ENCODE results near the gene TMIGD2. TPM values are rescaled to one million over a fixed set of nuclear protein-coding genes. Genes with fewer than 3 reads are reported as not detected.
"Not testable (repeated sequence)": the region's sequence is repeated elsewhere in the genome, so short reads cannot be mapped to it uniquely, and the experiment has no call there.

The TMIGD2 gene
- total and polyA plus RNA-seq, 2 donors from 2014 or later, result 0.47 TPM; not detected in 1

- Histone ChIP-seq H3K27me3 (ENCODE audit: control insufficient read depth, insufficient read depth, low read length) (no peaks in the 10 kb centered on the region), H3K27ac (ENCODE audit: low read depth in 2 of 2, low read length in 2 of 2) (no peak overlapping the region), H3K9me3 (ENCODE audit: control insufficient read depth in 2 of 3, insufficient read depth in 1 of 3, low read length in 3 of 3) (no peaks in the 10 kb centered on the region), H3K4me3 (ENCODE audit: low read length in 3 of 3) (no peak overlapping the region), H3K9ac (ENCODE audit: low read length in 3 of 3) (no peak overlapping the region), H3K36me3 (ENCODE audit: control insufficient read depth in 2 of 3, insufficient read depth in 3 of 3, low read length in 3 of 3) (no peaks in the 10 kb centered on the region), H3K4me1 (ENCODE audit: control insufficient read depth in 2 of 3, insufficient read depth in 2 of 3, low read depth in 1 of 3, low read length in 3 of 3) (no peaks in the 10 kb centered on the region)
- TF ChIP-seq, protein P1, sequence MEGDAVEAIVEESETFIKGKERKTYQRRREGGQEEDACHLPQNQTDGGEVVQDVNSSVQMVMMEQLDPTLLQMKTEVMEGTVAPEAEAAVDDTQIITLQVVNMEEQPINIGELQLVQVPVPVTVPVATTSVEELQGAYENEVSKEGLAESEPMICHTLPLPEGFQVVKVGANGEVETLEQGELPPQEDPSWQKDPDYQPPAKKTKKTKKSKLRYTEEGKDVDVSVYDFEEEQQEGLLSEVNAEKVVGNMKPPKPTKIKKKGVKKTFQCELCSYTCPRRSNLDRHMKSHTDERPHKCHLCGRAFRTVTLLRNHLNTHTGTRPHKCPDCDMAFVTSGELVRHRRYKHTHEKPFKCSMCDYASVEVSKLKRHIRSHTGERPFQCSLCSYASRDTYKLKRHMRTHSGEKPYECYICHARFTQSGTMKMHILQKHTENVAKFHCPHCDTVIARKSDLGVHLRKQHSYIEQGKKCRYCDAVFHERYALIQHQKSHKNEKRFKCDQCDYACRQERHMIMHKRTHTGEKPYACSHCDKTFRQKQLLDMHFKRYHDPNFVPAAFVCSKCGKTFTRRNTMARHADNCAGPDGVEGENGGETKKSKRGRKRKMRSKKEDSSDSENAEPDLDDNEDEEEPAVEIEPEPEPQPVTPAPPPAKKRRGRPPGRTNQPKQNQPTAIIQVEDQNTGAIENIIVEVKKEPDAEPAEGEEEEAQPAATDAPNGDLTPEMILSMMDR (IDR thresholded peaks at IDR 0.05; ENCODE audit: borderline replicate concordance, extremely low read depth, insufficient read depth), result no peak
- intact Hi-C loops (cut with DNase I), result no loop called here
- DNase-seq, result peak in 1 of 5 donors; percentile 76
- FAIRE-seq, result no peak
Observed at GRCh38 chr19:4292515-4292914, 9.7 kb downstream of the TMIGD2 start.

DNA sequence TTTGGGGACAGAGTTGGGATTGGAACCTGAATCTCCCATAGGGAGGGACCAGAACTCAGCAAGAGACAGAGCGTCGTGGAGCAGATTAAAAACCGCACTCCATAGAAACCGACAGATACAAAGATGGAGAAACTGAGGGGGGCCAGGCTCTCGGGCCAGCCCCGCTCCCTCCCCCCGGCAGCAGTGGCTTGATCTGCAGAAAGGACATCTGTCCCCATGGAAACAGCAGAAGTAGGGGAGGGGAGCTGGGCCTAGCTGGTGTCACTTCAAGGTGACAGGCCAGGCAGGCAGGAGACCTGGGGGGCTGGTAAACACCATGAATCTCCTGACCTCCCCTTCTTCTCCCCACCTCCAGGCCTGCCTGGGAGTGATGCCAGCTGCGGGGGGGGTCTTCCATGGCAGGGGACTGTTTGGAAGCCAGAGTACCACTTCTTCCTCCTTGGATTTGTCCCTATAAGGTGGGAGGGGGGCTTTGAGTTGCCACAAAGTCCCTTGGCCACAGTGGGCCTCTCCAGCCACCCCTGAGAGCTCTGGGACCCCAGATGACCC, 10.9 kb downstream of the TMIGD2 start:
- H3K27me3 ChIP-seq (ENCODE audit: control insufficient read depth, insufficient read depth, low read length), result no peaks in the 10 kb centered on the region
- no peak overlapping the region for H3K4me3 ChIP-seq (ENCODE audit: low read length in 3 of 3)
- H3K9me3 ChIP-seq (ENCODE audit: control insufficient read depth in 2 of 3, insufficient read depth in 1 of 3, low read length in 3 of 3), result no peaks in the 10 kb centered on the region
- intact Hi-C loops (cut with DNase I), result no loop called here
- no peaks in the 10 kb centered on the region for H3K4me1 ChIP-seq (ENCODE audit: control insufficient read depth in 2 of 3, insufficient read depth in 2 of 3, low read depth in 1 of 3, low read length in 3 of 3)
- H3K9ac ChIP-seq (ENCODE audit: low read length in 3 of 3), result no peak overlapping the region
- H3K27ac ChIP-seq (ENCODE audit: low read depth in 2 of 2, low read length in 2 of 2), result no peak overlapping the region
- DNase-seq (no peak), FAIRE-seq (no peak)
- no peaks in the 10 kb centered on the region for H3K36me3 ChIP-seq (ENCODE audit: control insufficient read depth in 2 of 3, insufficient read depth in 3 of 3, low read length in 3 of 3)
- TF ChIP-seq, protein P1 (IDR thresholded peaks at IDR 0.05; ENCODE audit: borderline replicate concordance, extremely low read depth, insufficient read depth), result no peak

- no peaks in the 10 kb centered on the region for H3K36me3 ChIP-seq (ENCODE audit: control insufficient read depth in 2 of 3, insufficient read depth in 3 of 3, low read length in 3 of 3)
- intact Hi-C loops (cut with DNase I), result no loop called here
Observed at GRCh38 chr19:4288091-4288777, 14.0 kb downstream of the TMIGD2 start.

GRCh38 chr19:4286141-4286540, 16.0 kb downstream of the TMIGD2 start:
- H3K9me3 ChIP-seq (ENCODE audit: control insufficient read depth in 2 of 3, insufficient read depth in 1 of 3, low read length in 3 of 3); H3K9ac ChIP-seq (ENCODE audit: low read length in 3 of 3); intact Hi-C loops (cut with DNase I); H3K36me3 ChIP-seq (ENCODE audit: control insufficient read depth in 2 of 3, insufficient read depth in 3 of 3, low read length in 3 of 3); DNase-seq; H3K27me3 ChIP-seq (ENCODE audit: control insufficient read depth, insufficient read depth, low read length); H3K27ac ChIP-seq (ENCODE audit: low read depth in 2 of 2, low read length in 2 of 2); H3K4me1 ChIP-seq (ENCODE audit: control insufficient read depth in 2 of 3, insufficient read depth in 2 of 3, low read depth in 1 of 3, low read length in 3 of 3); FAIRE-seq; H3K4me3 ChIP-seq (ENCODE audit: low read length in 3 of 3): not testable (repeated sequence)

More at GRCh38 chr19:4288091-4288777, 14.0 kb downstream of the TMIGD2 start:
- Histone ChIP-seq H3K9me3 (ENCODE audit: control insufficient read depth in 2 of 3, insufficient read depth in 1 of 3, low read length in 3 of 3) (no peaks in the 10 kb centered on the region), H3K4me1 (ENCODE audit: control insufficient read depth in 2 of 3, insufficient read depth in 2 of 3, low read depth in 1 of 3, low read length in 3 of 3) (no peaks in the 10 kb centered on the region), H3K9ac (ENCODE audit: low read length in 3 of 3) (no peak overlapping the region), H3K27me3 (ENCODE audit: control insufficient read depth, insufficient read depth, low read length) (no peaks in the 10 kb centered on the region), H3K27ac (ENCODE audit: low read depth in 2 of 2, low read length in 2 of 2) (no peak overlapping the region), H3K4me3 (ENCODE audit: low read length in 3 of 3) (no peak overlapping the region)
- DNase-seq, result no peak
- no peak for FAIRE-seq
- TF ChIP-seq, protein P1 (IDR thresholded peaks at IDR 0.05; ENCODE audit: borderline replicate concordance, extremely low read depth, insufficient read depth), result no peak

Measured in kidney (tissue), 14 donors.